IMR-90 (cell line): ENCODE results near the gene SLAMF6. TPM values are rescaled to one million over a fixed set of nuclear protein-coding genes. Genes with fewer than 3 reads are reported as not detected.

ENCODE experiments used
- ATAC-seq: fragments of 200-7000 bp; cut with Tn5 transposase; 2 replicates; pipeline ENCODE4 v1.9.1; 2020; ENCODE audit warnings: low read depth, mild to moderate bottlenecking, moderate library complexity
- BruUV-seq: library from RNA; stranded (reverse); fragments of 400-500 nt; replicated peaks from 2 replicates; lab custom pipeline; 2021; lab: Mats Ljungman, UMichigan
- CTCF ChIA-PET: fragments of 300-600 bp; formaldehyde crosslinking; extraction: SDS; loops from one replicate; lab custom pipeline; 2021; ENCODE audit warnings: antibody characterized with exemption; lab: Yijun Ruan, JAX
- POLR2A ChIA-PET: fragments of 300-600 bp; sonication (Branson Sonifier 250); formaldehyde crosslinking; loops from one replicate; lab custom pipeline; 2022; ENCODE audit warnings: antibody characterized with exemption; ENCODE audit not compliant: unreplicated experiment; lab: Charles Lee
- DNase-seq: peaks from one replicate; pipeline ENCODE4 v3.0.0; 2013
- H2AFZ ChIP-seq: replicated peaks from 2 replicates; pipeline ENCODE3; 2013; ENCODE audit warnings: low read length, mild to moderate bottlenecking; ENCODE audit not compliant: poor library complexity
- H2AK5ac ChIP-seq: 2 replicates; pipeline ENCODE4 v1.6.1; 2013; ENCODE audit warnings: low read depth, low read length, inconsistent platforms
- H2AK9ac ChIP-seq: replicated peaks from 2 replicates; pipeline ENCODE3; 2013; ENCODE audit warnings: mild to moderate bottlenecking, low read depth, low read length, moderate library complexity; ENCODE audit not compliant: poor library complexity
- H2BK120ac ChIP-seq: 2 replicates; pipeline ENCODE4 v1.6.1; 2013; ENCODE audit warnings: low read depth, low read length, inconsistent platforms
- H2BK15ac ChIP-seq: 3 replicates; pipeline ENCODE4 v1.6.1; 2013; ENCODE audit warnings: low read depth, low read length, inconsistent platforms
- H2BK20ac ChIP-seq: 2 replicates; pipeline ENCODE4 v1.6.1; 2013; ENCODE audit warnings: low read depth, mild to moderate bottlenecking, inconsistent platforms, low read length, moderate library complexity
- H2BK5ac ChIP-seq: 2 replicates; pipeline ENCODE4 v1.6.1; 2013; ENCODE audit warnings: mild to moderate bottlenecking, low read depth, low read length, inconsistent platforms; ENCODE audit not compliant: poor library complexity, severe bottlenecking
- H3K14ac ChIP-seq: replicated peaks from 2 replicates; pipeline ENCODE4 v1.6.1; 2013; ENCODE audit warnings: low read depth, low read length, inconsistent platforms
- H3K18ac ChIP-seq: 2 replicates; pipeline ENCODE4 v1.6.1; 2013; ENCODE audit warnings: low read depth, low read length, control low read depth
- H3K23ac ChIP-seq: 2 replicates; pipeline ENCODE4 v1.6.1; 2013; ENCODE audit warnings: low read depth, low read length, inconsistent platforms
- H3K27ac ChIP-seq: 2 replicates; pipeline ENCODE4 v1.5.1; 2013; ENCODE audit warnings: mild to moderate bottlenecking, control low read depth, low read length; ENCODE audit not compliant: insufficient read depth
- H3K27me3 ChIP-seq: 2 replicates; pipeline ENCODE4 v1.6.1; 2013; ENCODE audit warnings: low read length; ENCODE audit not compliant: control insufficient read depth, insufficient read depth
- H3K36me3 ChIP-seq: 2 replicates; pipeline ENCODE4 v1.6.1; 2013; ENCODE audit warnings: low read length, mixed read lengths; ENCODE audit not compliant: control insufficient read depth, insufficient read depth
- H3K4ac ChIP-seq: 2 replicates; pipeline ENCODE4 v1.6.1; 2013; ENCODE audit warnings: low read depth, low read length, inconsistent platforms
- H3K4me1 ChIP-seq: 2 replicates; pipeline ENCODE4 v1.6.1; 2013; ENCODE audit warnings: low read length, mixed read lengths; ENCODE audit not compliant: control insufficient read depth, insufficient read depth
- H3K4me2 ChIP-seq: 2 replicates; pipeline ENCODE4 v1.6.1; 2013; ENCODE audit warnings: low read depth, mild to moderate bottlenecking, control low read depth, low read length, moderate library complexity
- H3K4me3 ChIP-seq: 2 replicates; pipeline ENCODE4 v1.5.1; 2013; ENCODE audit warnings: low read depth, mild to moderate bottlenecking, control low read depth, low read length, moderate library complexity; ENCODE audit not compliant: insufficient read depth
- H3K56ac ChIP-seq: 2 replicates; pipeline ENCODE4 v1.6.1; 2013; ENCODE audit warnings: low read length, inconsistent platforms; ENCODE audit not compliant: insufficient read depth; ENCODE audit errors: extremely low read depth
- H3K79me1 ChIP-seq, 2 experiments: 2 replicates each; pipeline ENCODE4 v1.6.1; 2013; ENCODE audit warnings: low read length in 2 of 2, inconsistent platforms in 1 of 2, low read depth in 1 of 2
- H3K9ac ChIP-seq: 2 replicates; pipeline ENCODE4 v1.6.1; 2013; ENCODE audit warnings: low read depth, low read length, control low read depth
- H3K9me1 ChIP-seq: 2 replicates; pipeline ENCODE4 v1.6.1; 2013; ENCODE audit warnings: low read length, inconsistent platforms; ENCODE audit not compliant: insufficient read depth
- H3K9me3 ChIP-seq: 2 replicates; pipeline ENCODE4 v1.6.1; 2013; ENCODE audit warnings: low read length; ENCODE audit not compliant: control insufficient read depth, insufficient read depth
- H4K20me1 ChIP-seq: 2 replicates; pipeline ENCODE4 v1.6.1; 2013; ENCODE audit warnings: low read length, inconsistent platforms; ENCODE audit not compliant: insufficient read depth
- H4K5ac ChIP-seq: 2 replicates; pipeline ENCODE4 v1.6.1; 2013; ENCODE audit warnings: mild to moderate bottlenecking, low read depth, low read length, control low read depth
- H4K8ac ChIP-seq, 2 experiments: 2 replicates each; pipeline ENCODE4 v1.6.1; 2013; ENCODE audit warnings: low read depth in 2 of 2, low read length in 2 of 2, control low read depth in 1 of 2, inconsistent platforms in 1 of 2
- H4K91ac ChIP-seq: 2 replicates; pipeline ENCODE4 v1.6.1; 2013; ENCODE audit warnings: low read depth, low read length, inconsistent platforms; ENCODE audit not compliant: insufficient read depth
- BHLHE40 ChIP-seq: fragments of 150-350 bp; IDR thresholded peaks from 2 replicates; pipeline ENCODE4 v1.6.1; 2016; ENCODE audit warnings: mild to moderate bottlenecking, low read depth, low read length
- CEBPB ChIP-seq: IDR thresholded peaks from 2 replicates; pipeline ENCODE4 v1.6.1; 2012; ENCODE audit warnings: low read depth, low read length, improper control_type of control experiment
- CHD1 ChIP-seq: IDR thresholded peaks from 2 replicates; pipeline ENCODE4 v1.6.1; 2012; ENCODE audit warnings: low read depth, low read length, improper control_type of control experiment
- FOS ChIP-seq: fragments of 150-350 bp; IDR thresholded peaks from 2 replicates; pipeline ENCODE4 v1.6.1; 2016; ENCODE audit warnings: low read depth, low read length
- MAFK ChIP-seq: IDR thresholded peaks from 2 replicates; pipeline ENCODE4 v1.6.1; 2012; ENCODE audit warnings: low read depth, low read length, improper control_type of control experiment
- MAZ ChIP-seq: IDR thresholded peaks from 2 replicates; pipeline ENCODE4 v1.6.1; 2012; ENCODE audit warnings: low read depth, mild to moderate bottlenecking, low read length, improper control_type of control experiment, moderate library complexity, borderline replicate concordance
- MXI1 ChIP-seq: IDR thresholded peaks from 2 replicates; pipeline ENCODE4 v1.6.1; 2012; ENCODE audit warnings: low read depth, mild to moderate bottlenecking, low read length, moderate library complexity, borderline replicate concordance
- NFE2L2 ChIP-seq: fragments of 150-350 bp; IDR thresholded peaks from 2 replicates; pipeline ENCODE4 v1.6.1; 2016; ENCODE audit warnings: low read depth, mild to moderate bottlenecking, low read length
- POLR2A ChIP-seq: IDR thresholded peaks from 2 replicates; pipeline ENCODE4 v1.6.1; 2012; ENCODE audit warnings: mild to moderate bottlenecking, low read depth, low read length
- RAD21 ChIP-seq: IDR thresholded peaks from 2 replicates; pipeline ENCODE4 v1.6.1; 2012; ENCODE audit warnings: low read length, improper control_type of control experiment
- RCOR1 ChIP-seq: IDR thresholded peaks from 2 replicates; pipeline ENCODE4 v1.6.1; 2012; ENCODE audit warnings: mild to moderate bottlenecking, low read length, improper control_type of control experiment; ENCODE audit not compliant: insufficient replicate concordance
- RFX5 ChIP-seq: IDR thresholded peaks from 2 replicates; pipeline ENCODE4 v1.8.0; 2012; ENCODE audit warnings: low read depth, mild to moderate bottlenecking, low read length, moderate library complexity
- SMC3 ChIP-seq: fragments of 150-350 bp; IDR thresholded peaks from 2 replicates; pipeline ENCODE4 v1.6.1; 2016; ENCODE audit warnings: low read depth, mild to moderate bottlenecking, antibody characterized with exemption, low read length, moderate library complexity
- WGBS, 2 experiments: methylation state at CpG; one replicate each; pipeline versions ENCODE4 v1.1.5 to v1.1.7; 2013; ENCODE audit warnings: missing lambda C conversion rate in 2 of 2; ENCODE audit not compliant: insufficient read length in 1 of 2; ENCODE audit errors: extremely low coverage in 2 of 2; 5-methylcytosine and 5-hydroxymethylcytosine counted together
- dilution Hi-C: fragments of 300-500 bp; cut with HindIII; formaldehyde crosslinking; loops from one replicate; pipeline ENCODE4 v1.14.3; 2018; ENCODE audit warnings: low sequenced_read_pairs; ENCODE audit not compliant: unreplicated experiment
- in situ Hi-C: fragments of 300-500 bp; cut with MboI; formaldehyde crosslinking; loops from 3 replicates; pipeline ENCODE4 v1.14.3; 2019; ENCODE audit warnings: low sequenced_read_pairs, inconsistent platforms, mixed read lengths
- intact Hi-C: fragments of 100-400 bp; cut with micrococcal nuclease; formaldehyde crosslinking; loops from 2 replicates; pipeline ENCODE4 v1.10.0; 2022
- polyA plus RNA-seq, 3 experiments: library from polyadenylated mRNA; depleted of rRNA; stranded (reverse); fragments of >200 nt; gene quantifications; 2 replicates each; pipeline ENCODE4 v1.2.3, GENCODE V29; 2012; ENCODE audit warnings: low replicate concordance in 1 of 3
- total RNA-seq: library from RNA; depleted of rRNA; stranded (reverse); fragments of >200 nt; gene quantifications from 2 replicates; pipeline ENCODE4 v1.2.3, GENCODE V29; 2012
- TF ChIP-seq, protein P1 (sequence below): fragments of 150-350 bp; IDR thresholded peaks from 2 replicates; pipeline ENCODE4 v1.6.1; 2017; ENCODE audit warnings: mild to moderate bottlenecking, antibody characterized with exemption, low read length, low read depth
- TF ChIP-seq, protein P2 (sequence below): conservative IDR thresholded peaks from 2 replicates; pipeline ENCODE4 v1.5.1; 2012; ENCODE audit warnings: mild to moderate bottlenecking, low read depth, low read length, improper control_type of control experiment
- TF ChIP-seq, protein P3 (sequence below): fragments of 150-350 bp; IDR thresholded peaks from 2 replicates; pipeline ENCODE4 v1.6.1; 2016; ENCODE audit warnings: low read depth, mild to moderate bottlenecking, low read length, moderate library complexity, borderline replicate concordance

The SLAMF6 gene
- total and polyA plus RNA-seq, 2 of the 4 experiments (the other 2 are of a cell fraction) = not detected

- intact Hi-C loops (no loop called here), dilution Hi-C loops (no loop called here), in situ Hi-C loops (no loop called here)
- no peaks in the 10 kb centered on the region for H3K9me1 ChIP-seq
- no peaks in the 10 kb centered on the region for H3K36me3 ChIP-seq
- no peak overlapping the region for H3K23ac ChIP-seq
- H3K4me1 ChIP-seq = no peaks in the 10 kb centered on the region
- H3K4ac ChIP-seq = no peak overlapping the region
- no peak overlapping the region for H2AK5ac ChIP-seq
- H3K4me3 ChIP-seq = no peak overlapping the region
- H3K9me3 ChIP-seq = no peaks in the 10 kb centered on the region
- no peak overlapping the region for H3K9ac ChIP-seq
- H2BK15ac ChIP-seq = no peak overlapping the region
- DNase-seq = no peak
- H3K27ac ChIP-seq = no peak overlapping the region
- no peak overlapping the region for H4K5ac ChIP-seq
- no peak overlapping the region for H2AFZ ChIP-seq
- H2AK9ac ChIP-seq = no peak overlapping the region
- no peak overlapping the region for H3K14ac ChIP-seq
- ChIA-PET CTCF (no interaction called here), POLR2A (no interaction called here)
- H3K4me2 ChIP-seq = no peak overlapping the region
- H2BK20ac ChIP-seq = no peak overlapping the region
- no peak for ATAC-seq
- H3K79me1 ChIP-seq = no peaks in the 10 kb centered on the region
- no TSS peak for BruUV-seq
- H3K18ac ChIP-seq = no peak overlapping the region
- H4K20me1 ChIP-seq = no peaks in the 10 kb centered on the region
- 92% methylated on average over 2 of the region's 3 CpGs; no CpG with 5 or more reads in 1 of the 2 experiments for WGBS, 2 experiments
- no peaks in the 10 kb centered on the region for H3K27me3 ChIP-seq
- H4K8ac ChIP-seq = no peak overlapping the region
- no peak overlapping the region for H2BK5ac ChIP-seq
- no peak overlapping the region for H4K91ac ChIP-seq
- no peak overlapping the region for H2BK120ac ChIP-seq
- TF ChIP-seq POLR2A = no peak
- no peak for TF ChIP-seq MAZ
- no peak for TF ChIP-seq CEBPB
- TF ChIP-seq RFX5 = no peak
- TF ChIP-seq BHLHE40 = no peak
- no peak for TF ChIP-seq RAD21
- TF ChIP-seq, protein P1, sequence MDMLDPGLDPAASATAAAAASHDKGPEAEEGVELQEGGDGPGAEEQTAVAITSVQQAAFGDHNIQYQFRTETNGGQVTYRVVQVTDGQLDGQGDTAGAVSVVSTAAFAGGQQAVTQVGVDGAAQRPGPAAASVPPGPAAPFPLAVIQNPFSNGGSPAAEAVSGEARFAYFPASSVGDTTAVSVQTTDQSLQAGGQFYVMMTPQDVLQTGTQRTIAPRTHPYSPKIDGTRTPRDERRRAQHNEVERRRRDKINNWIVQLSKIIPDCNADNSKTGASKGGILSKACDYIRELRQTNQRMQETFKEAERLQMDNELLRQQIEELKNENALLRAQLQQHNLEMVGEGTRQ = no peak
- TF ChIP-seq RCOR1 = no peak
- no peak for TF ChIP-seq SMC3
- TF ChIP-seq MAFK = no peak
- no peak for TF ChIP-seq FOS
- TF ChIP-seq MXI1 = no peak
- TF ChIP-seq, protein P2, sequence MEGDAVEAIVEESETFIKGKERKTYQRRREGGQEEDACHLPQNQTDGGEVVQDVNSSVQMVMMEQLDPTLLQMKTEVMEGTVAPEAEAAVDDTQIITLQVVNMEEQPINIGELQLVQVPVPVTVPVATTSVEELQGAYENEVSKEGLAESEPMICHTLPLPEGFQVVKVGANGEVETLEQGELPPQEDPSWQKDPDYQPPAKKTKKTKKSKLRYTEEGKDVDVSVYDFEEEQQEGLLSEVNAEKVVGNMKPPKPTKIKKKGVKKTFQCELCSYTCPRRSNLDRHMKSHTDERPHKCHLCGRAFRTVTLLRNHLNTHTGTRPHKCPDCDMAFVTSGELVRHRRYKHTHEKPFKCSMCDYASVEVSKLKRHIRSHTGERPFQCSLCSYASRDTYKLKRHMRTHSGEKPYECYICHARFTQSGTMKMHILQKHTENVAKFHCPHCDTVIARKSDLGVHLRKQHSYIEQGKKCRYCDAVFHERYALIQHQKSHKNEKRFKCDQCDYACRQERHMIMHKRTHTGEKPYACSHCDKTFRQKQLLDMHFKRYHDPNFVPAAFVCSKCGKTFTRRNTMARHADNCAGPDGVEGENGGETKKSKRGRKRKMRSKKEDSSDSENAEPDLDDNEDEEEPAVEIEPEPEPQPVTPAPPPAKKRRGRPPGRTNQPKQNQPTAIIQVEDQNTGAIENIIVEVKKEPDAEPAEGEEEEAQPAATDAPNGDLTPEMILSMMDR = no peak
- no peak for TF ChIP-seq NFE2L2
- TF ChIP-seq, protein P3, sequence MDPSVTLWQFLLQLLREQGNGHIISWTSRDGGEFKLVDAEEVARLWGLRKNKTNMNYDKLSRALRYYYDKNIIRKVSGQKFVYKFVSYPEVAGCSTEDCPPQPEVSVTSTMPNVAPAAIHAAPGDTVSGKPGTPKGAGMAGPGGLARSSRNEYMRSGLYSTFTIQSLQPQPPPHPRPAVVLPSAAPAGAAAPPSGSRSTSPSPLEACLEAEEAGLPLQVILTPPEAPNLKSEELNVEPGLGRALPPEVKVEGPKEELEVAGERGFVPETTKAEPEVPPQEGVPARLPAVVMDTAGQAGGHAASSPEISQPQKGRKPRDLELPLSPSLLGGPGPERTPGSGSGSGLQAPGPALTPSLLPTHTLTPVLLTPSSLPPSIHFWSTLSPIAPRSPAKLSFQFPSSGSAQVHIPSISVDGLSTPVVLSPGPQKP = no peak
- no peak for TF ChIP-seq CHD1
- H3K56ac ChIP-seq = no peak overlapping the region
Observed at GRCh38 chr1:160491981-160492380, 31.1 kb downstream of the SLAMF6 start.
